ENCODE data around the gene DPCD. TPM values are rescaled to one million over a fixed set of nuclear protein-coding genes. Genes with fewer than 3 reads are reported as not detected.

Gene DPCD
- total and polyA plus RNA-seq, 2 donors (not counting 3 experiments of a cell fraction or from before 2014, with no cell fraction given) = 25.3 to 39.3 TPM

GRCh38 chr10:101617102-101617823 lies 29.1 kb downstream of the DPCD start:
- Histone ChIP-seq H3K27ac (ENCODE audit: insufficient read depth, low read depth, low read length) (no peak overlapping the region), H2AFZ (ENCODE audit: low read depth, low read length) (no peak overlapping the region), H3K36me3 (ENCODE audit: control insufficient read depth in 2 of 2, extremely low read depth in 1 of 2, insufficient read depth in 2 of 2, low read length in 2 of 2) (peaks cover 0 to 4% of the 10 kb centered on the region in 2 experiments), H3K4me1 (ENCODE audit: control insufficient read depth, extremely low read depth, insufficient read depth, low read length) (no peaks in the 10 kb centered on the region), H3K9ac (replicated peaks; ENCODE audit: extremely low read depth, insufficient read depth, low read length) (no peak overlapping the region), H3K27me3 (ENCODE audit: control insufficient read depth in 2 of 2, insufficient read depth in 2 of 2, low read length in 2 of 2) (no peaks in the 10 kb centered on the region), H3K4me2 (ENCODE audit: insufficient read depth, low read length) (no peak overlapping the region), H3K4me3 (replicated peaks in 1 of 3; ENCODE audit: insufficient read depth in 1 of 3, low read depth in 1 of 3, low read length in 3 of 3) (no peak overlapping the region), H4K20me1 (replicated peaks; ENCODE audit: control insufficient read depth, extremely low read depth, insufficient read depth, low read length) (no peaks in the 10 kb centered on the region), H3K79me2 (ENCODE audit: control insufficient read depth, insufficient read depth, low read length) (no peaks in the 10 kb centered on the region), H3K9me3 (replicated peaks; ENCODE audit: control insufficient read depth, insufficient read depth, low read length) (no peaks in the 10 kb centered on the region), H3K9me1 (replicated peaks; ENCODE audit: control insufficient read depth, extremely low read depth, insufficient read depth, low read length) (no peaks in the 10 kb centered on the region)
- BruUV-seq (replicated peaks) = no TSS peak
- intact Hi-C loops (cut with micrococcal nuclease) = no loop called here
- ChIA-PET POLR2A (no interaction called here), CTCF (interaction anchor here (0.5 to 2.1 kb wide), 4 partner anchors 9 to 933 kb away, joined by 3 to 19 read pairs (median 4); no protein-coding TSS in a partner anchor)
- DNase-seq (ENCODE audit: low read depth, low spot score) (no peak), FAIRE-seq (no peak)
- dilution Hi-C loops (cut with MboI; ENCODE audit: extremely low pct_ligation_motif_present, low sequenced_read_pairs) = no loop called here
- TF ChIP-seq, protein P1, sequence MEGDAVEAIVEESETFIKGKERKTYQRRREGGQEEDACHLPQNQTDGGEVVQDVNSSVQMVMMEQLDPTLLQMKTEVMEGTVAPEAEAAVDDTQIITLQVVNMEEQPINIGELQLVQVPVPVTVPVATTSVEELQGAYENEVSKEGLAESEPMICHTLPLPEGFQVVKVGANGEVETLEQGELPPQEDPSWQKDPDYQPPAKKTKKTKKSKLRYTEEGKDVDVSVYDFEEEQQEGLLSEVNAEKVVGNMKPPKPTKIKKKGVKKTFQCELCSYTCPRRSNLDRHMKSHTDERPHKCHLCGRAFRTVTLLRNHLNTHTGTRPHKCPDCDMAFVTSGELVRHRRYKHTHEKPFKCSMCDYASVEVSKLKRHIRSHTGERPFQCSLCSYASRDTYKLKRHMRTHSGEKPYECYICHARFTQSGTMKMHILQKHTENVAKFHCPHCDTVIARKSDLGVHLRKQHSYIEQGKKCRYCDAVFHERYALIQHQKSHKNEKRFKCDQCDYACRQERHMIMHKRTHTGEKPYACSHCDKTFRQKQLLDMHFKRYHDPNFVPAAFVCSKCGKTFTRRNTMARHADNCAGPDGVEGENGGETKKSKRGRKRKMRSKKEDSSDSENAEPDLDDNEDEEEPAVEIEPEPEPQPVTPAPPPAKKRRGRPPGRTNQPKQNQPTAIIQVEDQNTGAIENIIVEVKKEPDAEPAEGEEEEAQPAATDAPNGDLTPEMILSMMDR (IDR thresholded peaks at IDR 0.05; ENCODE audit: extremely low read depth in 1 of 2, insufficient read depth in 1 of 2, low read depth in 1 of 2, low read length in 2 of 2) = no peak
- no peak for TF ChIP-seq GATA2 (IDR thresholded peaks at IDR 0.05; ENCODE audit: insufficient read depth, insufficient read length, low read depth, low read length)

- TF ChIP-seq POLR2AphosphoS5 (IDR thresholded peaks at IDR 0.05; ENCODE audit: insufficient read depth, low read depth, low read length) = no peak
- no peak for TF ChIP-seq FOS (IDR thresholded peaks at IDR 0.05; ENCODE audit: borderline replicate concordance, insufficient read depth, low read length)
- TF ChIP-seq EZH2 (IDR thresholded peaks at IDR 0.05; ENCODE audit: borderline replicate concordance, low read depth, low read length, severe bottlenecking) = no peak
- no peak for TF ChIP-seq MYC (IDR thresholded peaks at IDR 0.05; ENCODE audit: low read depth, low read length)
- TF ChIP-seq GATA2 (IDR thresholded peaks at IDR 0.05; ENCODE audit: insufficient read depth, insufficient read length, low read depth, low read length) = no peak
- no peak for TF ChIP-seq POLR2A (IDR thresholded peaks at IDR 0.05; ENCODE audit: low read depth, low read length)
- TF ChIP-seq JUN (IDR thresholded peaks at IDR 0.05; ENCODE audit: borderline replicate concordance, insufficient read depth, insufficient read length, low read depth) = no peak
- TF ChIP-seq, protein P1 (IDR thresholded peaks at IDR 0.05; ENCODE audit: extremely low read depth in 1 of 2, insufficient read depth in 1 of 2, low read depth in 1 of 2, low read length in 2 of 2) = no peak
- TF ChIP-seq, protein P2, sequence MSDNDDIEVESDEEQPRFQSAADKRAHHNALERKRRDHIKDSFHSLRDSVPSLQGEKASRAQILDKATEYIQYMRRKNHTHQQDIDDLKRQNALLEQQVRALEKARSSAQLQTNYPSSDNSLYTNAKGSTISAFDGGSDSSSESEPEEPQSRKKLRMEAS (IDR thresholded peaks at IDR 0.05; ENCODE audit: insufficient read depth, insufficient read length) = no peak
- no peaks in the 10 kb centered on the region for H3K27me3 ChIP-seq (ENCODE audit: control insufficient read depth in 2 of 2, insufficient read depth in 2 of 2, low read length in 2 of 2)
- peaks cover 0 to 4% of the 10 kb centered on the region in 2 experiments for H3K36me3 ChIP-seq (ENCODE audit: control insufficient read depth in 2 of 2, extremely low read depth in 1 of 2, insufficient read depth in 2 of 2, low read length in 2 of 2)
- no peak overlapping the region for H2AFZ ChIP-seq (ENCODE audit: low read depth, low read length)
- DNase-seq (ENCODE audit: low read depth, low spot score) = no peak
- no peaks in the 10 kb centered on the region for H3K4me1 ChIP-seq (ENCODE audit: control insufficient read depth, extremely low read depth, insufficient read depth, low read length)
- H3K9ac ChIP-seq (replicated peaks; ENCODE audit: extremely low read depth, insufficient read depth, low read length) = no peak overlapping the region
- H3K4me3 ChIP-seq (replicated peaks in 1 of 3; ENCODE audit: insufficient read depth in 1 of 3, low read depth in 1 of 3, low read length in 3 of 3) = no peak overlapping the region
- POLR2A ChIA-PET = no interaction called here
- intact Hi-C loops (cut with micrococcal nuclease) = no loop called here
- no peak for FAIRE-seq
- H3K9me3 ChIP-seq (replicated peaks; ENCODE audit: control insufficient read depth, insufficient read depth, low read length) = no peaks in the 10 kb centered on the region
- CTCF ChIA-PET = interaction anchor here (0.9 to 2.1 kb wide), 4 partner anchors 10 to 15 kb away, joined by 3 to 19 read pairs (median 4); no protein-coding TSS in a partner anchor
- H3K4me2 ChIP-seq (ENCODE audit: insufficient read depth, low read length) = no peak overlapping the region
- H3K79me2 ChIP-seq (ENCODE audit: control insufficient read depth, insufficient read depth, low read length) = no peaks in the 10 kb centered on the region
- H3K27ac ChIP-seq (ENCODE audit: insufficient read depth, low read depth, low read length) = no peak overlapping the region
- BruUV-seq (replicated peaks) = no TSS peak
- no peaks in the 10 kb centered on the region for H3K9me1 ChIP-seq (replicated peaks; ENCODE audit: control insufficient read depth, extremely low read depth, insufficient read depth, low read length)
- dilution Hi-C loops (cut with MboI; ENCODE audit: extremely low pct_ligation_motif_present, low sequenced_read_pairs) = no loop called here
- no peaks in the 10 kb centered on the region for H4K20me1 ChIP-seq (replicated peaks; ENCODE audit: control insufficient read depth, extremely low read depth, insufficient read depth, low read length)
Measured at GRCh38 chr10:101617824-101618568, 29.9 kb downstream of the DPCD start.

All from endothelial cell of umbilical vein (primary cell).